ENCODE data around the gene PRSS2.

DNA sequence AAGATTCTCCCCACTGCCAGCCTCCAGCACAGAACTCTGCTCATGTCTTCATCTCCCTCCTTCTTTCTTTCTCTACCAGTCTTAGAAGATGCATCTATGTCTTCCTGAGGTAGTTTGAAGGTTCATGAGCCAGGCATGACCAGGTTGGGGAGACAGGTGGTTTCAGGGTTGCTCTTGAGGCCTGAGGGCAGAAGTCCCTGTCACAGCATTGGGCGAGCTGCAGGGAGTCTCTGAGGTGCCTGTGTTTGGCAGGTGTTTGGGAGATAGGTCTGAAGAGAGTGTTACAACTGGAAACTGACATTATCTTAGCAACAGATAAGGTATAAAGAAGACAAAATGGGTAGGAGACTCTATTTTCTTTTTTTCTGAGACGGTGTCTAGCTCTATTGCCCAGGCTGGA is 18.7 kb downstream of the PRSS2 start:
- TF ChIP-seq EZH2 (IDR thresholded peaks at IDR 0.05; ENCODE audit: insufficient read depth, low read length): no peak
- TF ChIP-seq, protein P1, sequence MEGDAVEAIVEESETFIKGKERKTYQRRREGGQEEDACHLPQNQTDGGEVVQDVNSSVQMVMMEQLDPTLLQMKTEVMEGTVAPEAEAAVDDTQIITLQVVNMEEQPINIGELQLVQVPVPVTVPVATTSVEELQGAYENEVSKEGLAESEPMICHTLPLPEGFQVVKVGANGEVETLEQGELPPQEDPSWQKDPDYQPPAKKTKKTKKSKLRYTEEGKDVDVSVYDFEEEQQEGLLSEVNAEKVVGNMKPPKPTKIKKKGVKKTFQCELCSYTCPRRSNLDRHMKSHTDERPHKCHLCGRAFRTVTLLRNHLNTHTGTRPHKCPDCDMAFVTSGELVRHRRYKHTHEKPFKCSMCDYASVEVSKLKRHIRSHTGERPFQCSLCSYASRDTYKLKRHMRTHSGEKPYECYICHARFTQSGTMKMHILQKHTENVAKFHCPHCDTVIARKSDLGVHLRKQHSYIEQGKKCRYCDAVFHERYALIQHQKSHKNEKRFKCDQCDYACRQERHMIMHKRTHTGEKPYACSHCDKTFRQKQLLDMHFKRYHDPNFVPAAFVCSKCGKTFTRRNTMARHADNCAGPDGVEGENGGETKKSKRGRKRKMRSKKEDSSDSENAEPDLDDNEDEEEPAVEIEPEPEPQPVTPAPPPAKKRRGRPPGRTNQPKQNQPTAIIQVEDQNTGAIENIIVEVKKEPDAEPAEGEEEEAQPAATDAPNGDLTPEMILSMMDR (IDR thresholded peaks at IDR 0.05; ENCODE audit: insufficient read depth, low read depth, low read length): no peak

Measured in astrocyte (in vitro differentiated cells and primary cell).